CD4-positive, alpha-beta T cell treated with Interleukin-1 beta for 1 hour (primary cell): ENCODE measurements around the gene FGF18.
"Not testable (repeated sequence)": the region's sequence is repeated elsewhere in the genome, so short reads cannot be mapped to it uniquely, and the experiment has no call there.

Experiments
- DNase-seq, 2 donors: peaks; one replicate each; pipeline ENCODE4 v3.0.0-alpha.2; 2020 to 2022

Gene FGF18

GRCh38 chr5:171418982-171419687 lies at the start of gene FGF18:
Gene FGF18 (plus strand): TSS chr5:171419647. CDS start chr5:171420200, 553 bp downstream.
- peak; percentile 8 to 35 for DNase-seq

DNA sequence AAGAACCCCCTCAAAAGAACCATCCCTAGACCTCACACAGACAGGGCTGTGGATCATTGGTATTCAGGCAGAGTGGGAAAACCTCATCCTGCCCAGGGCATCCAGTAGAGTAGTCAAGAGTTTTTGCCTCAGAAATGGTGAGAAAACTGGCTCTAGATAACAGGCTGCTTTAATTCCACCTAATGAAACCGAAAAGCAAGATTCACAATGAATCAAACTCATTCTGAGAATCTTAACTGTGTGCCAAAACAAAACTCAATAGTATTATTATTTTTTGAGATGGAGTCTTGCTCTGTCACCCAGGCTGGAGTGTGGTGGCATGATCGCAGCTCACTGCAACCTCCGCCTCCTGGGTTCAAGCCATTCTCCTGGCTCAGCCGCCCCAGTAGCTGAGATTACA lies 49.5 kb upstream of the FGF18 start:
- no peak for DNase-seq

GRCh38 chr5:171370881-171371280 lies 48.6 kb upstream of the FGF18 start:
- not testable (repeated sequence) for DNase-seq

DNA sequence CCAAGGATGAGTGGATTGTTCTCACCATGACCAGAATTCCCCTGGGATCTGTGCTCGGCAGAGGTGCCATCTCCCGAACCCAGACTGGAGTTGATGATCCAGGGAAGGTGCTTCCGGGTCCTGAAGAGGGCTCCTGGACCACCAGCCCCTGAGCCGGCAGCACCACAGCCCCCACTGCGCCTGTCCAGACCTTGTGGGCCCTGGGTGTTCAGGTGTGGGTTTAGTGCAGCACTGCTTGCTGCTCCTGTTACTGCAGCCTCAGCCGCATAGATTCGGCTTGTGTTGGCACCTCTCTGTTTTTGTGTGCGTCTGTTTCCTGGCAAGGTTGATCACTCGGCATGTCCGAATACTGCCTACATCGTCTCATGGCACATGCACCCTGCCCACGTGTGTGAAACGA lies 48.1 kb upstream of the FGF18 start:
- no peak for DNase-seq

DNA sequence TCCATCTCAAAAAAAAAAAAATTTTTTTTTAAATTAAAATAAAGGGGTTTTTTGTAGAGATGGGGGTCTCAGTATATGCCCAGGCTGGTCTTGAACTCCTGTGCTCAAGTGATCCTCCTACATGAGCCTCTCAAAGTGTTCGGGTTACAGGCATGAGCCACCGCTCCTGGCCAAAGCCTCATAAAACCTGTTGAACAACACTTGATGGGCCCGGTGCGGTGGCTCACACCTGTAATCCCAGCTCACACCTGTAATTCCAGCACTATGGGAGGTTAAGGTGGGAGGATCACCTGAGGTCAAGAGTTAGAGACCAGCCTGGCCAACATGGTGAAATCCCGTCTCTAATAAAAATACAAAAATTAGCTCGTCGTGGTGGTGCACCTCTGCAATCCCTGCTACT lies 39.5 kb upstream of the FGF18 start:
- no peak for DNase-seq

GRCh38 chr5:171384416-171384815 lies 35.0 kb upstream of the FGF18 start:
- not testable (repeated sequence) for DNase-seq

DNA sequence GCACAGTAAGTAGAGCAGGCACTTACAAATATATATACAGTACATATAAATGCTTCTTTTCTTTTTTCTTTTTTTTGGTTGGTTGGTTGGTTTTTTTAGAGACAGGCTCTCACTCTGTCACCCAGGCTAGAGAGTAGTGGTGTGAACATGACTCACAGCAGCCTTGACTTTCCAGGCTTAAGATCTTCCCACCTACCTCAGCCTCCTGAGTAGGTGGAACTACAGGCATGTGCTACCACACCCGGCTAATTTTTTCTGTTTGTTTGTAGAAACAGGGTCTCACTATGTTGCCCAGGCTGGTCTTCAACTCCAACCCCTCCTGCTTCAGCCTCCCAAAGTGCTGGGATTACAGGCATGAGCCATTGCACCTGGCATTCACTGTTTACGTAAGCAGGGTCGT lies 34.4 kb upstream of the FGF18 start:
- DNase-seq: not testable (repeated sequence)

DNA sequence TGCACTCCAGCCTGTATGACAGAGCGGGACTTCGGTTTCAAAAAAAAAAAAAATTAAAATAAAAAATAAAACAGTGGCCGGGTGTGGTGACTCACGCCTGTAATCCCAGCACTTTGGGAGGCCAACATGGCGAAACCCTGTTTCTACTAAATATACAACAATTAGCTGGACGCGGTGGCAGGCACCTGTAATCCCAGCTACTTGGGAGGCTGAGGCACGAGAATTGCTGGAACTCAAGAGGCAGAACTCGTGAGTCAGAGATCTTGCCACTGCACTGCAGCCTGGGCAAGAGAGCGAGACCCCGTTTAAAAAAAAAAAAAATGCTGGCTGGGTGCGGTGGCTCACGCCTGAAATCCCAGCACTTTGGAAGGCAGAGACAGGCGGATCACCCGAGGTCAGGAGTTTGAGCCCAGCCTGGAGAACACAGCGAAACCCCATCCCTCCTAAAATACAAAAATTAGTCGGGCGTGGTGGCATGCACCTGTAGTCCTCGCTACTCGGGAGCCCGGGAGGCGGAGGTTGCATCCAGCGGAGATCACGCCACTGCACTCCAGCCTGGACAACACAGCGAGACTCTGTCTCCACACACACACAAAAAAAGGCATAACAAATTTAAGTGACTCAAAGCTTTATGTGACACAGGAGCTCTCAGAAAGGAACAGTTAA lies 33.3 kb upstream of the FGF18 start:
- DNase-seq: no peak

DNA sequence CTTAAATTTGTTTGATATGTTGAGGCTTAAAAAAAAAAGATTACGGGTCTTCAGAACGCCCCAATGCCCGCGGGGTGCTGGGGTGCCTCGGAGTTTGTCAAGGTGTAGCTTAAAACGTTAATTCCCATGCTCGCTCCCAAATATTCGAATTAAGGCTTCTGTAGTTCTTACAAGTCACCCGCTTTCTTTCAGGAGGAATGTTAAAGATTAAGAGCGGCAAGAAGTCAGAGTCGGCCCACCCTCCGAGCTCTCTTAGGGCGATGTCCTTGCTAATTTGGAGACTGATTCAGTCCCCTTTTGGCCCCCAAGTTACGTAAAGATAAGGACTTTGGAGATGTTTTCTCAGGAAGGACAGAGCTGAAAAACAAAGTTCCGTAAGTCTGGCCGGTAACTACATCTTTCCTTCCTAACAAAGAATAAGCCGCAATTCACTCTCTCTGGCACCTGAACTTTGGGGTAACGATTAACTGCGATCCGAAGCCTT lies 32.5 kb upstream of the FGF18 start:
- DNase-seq: no peak

DNA sequence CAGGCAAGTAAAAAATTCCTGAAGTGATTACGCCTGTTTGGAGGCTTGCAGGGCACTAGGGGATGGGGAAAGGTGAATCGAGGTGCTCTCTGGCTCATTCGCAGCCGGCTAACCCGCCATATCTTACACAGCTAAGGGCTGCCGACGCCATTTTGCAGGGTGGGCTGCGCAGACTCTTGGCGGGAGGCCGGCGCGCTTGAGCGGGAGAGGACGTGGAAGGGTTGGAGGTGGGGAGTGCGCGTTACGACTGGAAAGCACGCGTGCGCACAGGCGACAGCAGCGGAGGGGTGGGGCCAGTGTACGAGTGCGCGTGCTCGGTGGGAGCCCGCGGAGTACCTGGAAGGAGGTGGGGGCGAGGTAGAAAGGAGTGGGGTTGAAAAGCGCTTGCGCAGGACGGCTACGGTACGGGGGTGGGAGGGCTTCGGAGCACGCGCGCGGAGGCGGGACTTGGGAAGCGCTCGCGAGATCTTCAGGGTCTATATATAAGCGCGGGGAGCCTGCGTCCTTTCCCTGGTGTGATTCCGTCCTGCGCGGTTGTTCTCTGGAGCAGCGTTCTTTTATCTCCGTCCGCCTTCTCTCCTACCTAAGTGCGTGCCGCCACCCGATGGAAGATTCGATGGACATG lies 32.0 kb upstream of the FGF18 start, which contains the start of gene NPM1:
NPM1 (plus strand) TSS at position 505 of the 625 bp plus-strand sequence; CDS start at position 605, 100 bp downstream.
- DNase-seq: peak; percentile 98 to 99

- DNase-seq: peak; percentile 83 to 85
Measured at GRCh38 chr5:171387970-171388815, 31.3 kb upstream of the FGF18 start.

DNA sequence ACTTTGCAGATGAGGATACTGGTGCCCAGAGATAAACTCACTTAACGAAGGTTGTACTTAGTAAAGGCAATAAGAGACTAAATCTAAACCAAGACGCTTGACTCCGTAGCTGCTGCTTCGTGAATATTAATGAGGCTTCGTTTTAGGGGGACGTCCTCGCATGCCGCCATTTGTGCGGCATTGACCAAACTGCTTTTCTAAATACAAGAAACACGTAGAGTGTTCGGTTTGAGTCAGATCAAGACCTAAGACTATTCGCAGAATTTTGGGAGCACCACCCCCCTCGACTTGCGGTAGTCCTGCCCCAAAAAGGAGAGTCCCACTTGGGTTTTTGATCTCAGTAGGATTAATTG lies 30.7 kb upstream of the FGF18 start:
- DNase-seq: peak in 1 of 2 donors; percentile 30

GRCh38 chr5:171390883-171391677 lies 28.4 kb upstream of the FGF18 start:
- DNase-seq: peak in 1 of 2 donors; percentile 28

DNA sequence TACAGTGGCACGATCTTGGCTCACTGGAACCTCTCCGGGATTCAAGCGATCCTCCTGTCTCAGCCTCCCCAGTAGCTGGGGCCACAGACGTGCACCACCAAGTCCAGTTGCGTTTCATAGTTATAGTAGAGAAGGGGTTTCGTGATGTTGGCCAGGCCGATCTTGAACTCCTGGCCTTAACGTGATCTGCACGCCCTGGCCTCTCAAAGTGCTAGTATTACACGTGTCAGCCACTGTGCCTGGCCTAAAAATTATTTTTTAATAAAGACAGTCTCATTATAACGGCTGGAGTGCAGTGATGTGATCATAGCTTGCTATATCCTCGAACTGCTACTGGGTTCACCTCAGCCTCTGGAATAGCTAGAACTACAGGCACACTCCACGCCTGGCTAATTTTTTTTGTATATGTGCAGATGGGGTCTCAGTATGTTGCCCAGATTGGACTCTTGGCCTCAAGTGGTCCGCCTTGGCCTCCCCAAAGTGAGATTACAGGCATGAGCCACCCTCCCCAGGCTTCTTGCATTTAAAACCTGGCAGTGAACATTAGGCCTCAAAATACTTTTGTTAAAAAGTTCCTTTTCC lies 27.4 kb upstream of the FGF18 start:
- no peak for DNase-seq

- DNase-seq: no peak
Measured at GRCh38 chr5:171392585-171393159, 26.8 kb upstream of the FGF18 start.

- no peak for DNase-seq
Measured at GRCh38 chr5:171395042-171395441, 24.4 kb upstream of the FGF18 start.

GRCh38 chr5:171396583-171396982 lies 22.9 kb upstream of the FGF18 start:
- DNase-seq: not testable (repeated sequence)

GRCh38 chr5:171397190-171397589 lies 22.3 kb upstream of the FGF18 start:
- DNase-seq: no peak

GRCh38 chr5:171397599-171397998 lies 21.8 kb upstream of the FGF18 start:
- no peak for DNase-seq

GRCh38 chr5:171398660-171399059 lies 20.8 kb upstream of the FGF18 start:
- not testable (repeated sequence) for DNase-seq

DNA sequence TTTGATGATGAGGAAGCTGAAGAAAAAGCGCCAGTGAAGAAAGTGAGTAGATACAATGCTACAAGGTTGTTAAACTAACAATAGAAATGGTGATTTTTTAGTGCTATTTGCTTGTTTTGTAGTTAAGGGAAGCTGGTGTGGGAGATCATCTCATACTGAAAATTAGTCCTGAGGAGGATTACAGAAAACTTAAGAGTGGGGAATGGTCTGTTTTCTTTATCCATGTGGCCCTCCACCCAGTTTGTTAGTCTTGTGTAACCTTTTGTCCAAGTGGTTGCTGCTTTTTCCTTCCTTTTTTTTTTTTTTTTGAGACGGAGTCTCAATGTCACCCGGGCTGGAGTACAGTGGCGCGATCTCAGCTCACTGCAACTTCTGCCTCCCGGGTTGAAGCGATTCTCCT lies 19.3 kb upstream of the FGF18 start:
- no peak for DNase-seq
